Measurements from ENCODE around the gene ACTN2. TPM values are rescaled to one million over a fixed set of nuclear protein-coding genes. Genes with fewer than 3 reads are reported as not detected.

ACTN2 gene
- total and polyA plus RNA-seq, 2 donors (not counting 1 experiment from before 2014, with no cell fraction given): 0.17 to 0.22 TPM

GRCh38 chr1:236720206-236720605 lies 33.9 kb downstream of the ACTN2 start:
- Histone ChIP-seq H3K27me3 (ENCODE audit: control insufficient read depth, insufficient read depth, low read length) (no peaks in the 10 kb centered on the region), H3K9ac (ENCODE audit: insufficient read depth, low read length) (no peak overlapping the region), H3K4me3 (replicated peaks in 1 of 4; ENCODE audit: control extremely low read depth in 1 of 4, insufficient read depth in 1 of 4, low read depth in 3 of 4, low read length in 4 of 4) (no peak overlapping the region), H3K9me3 (ENCODE audit: control insufficient read depth, insufficient read depth, low read depth, low read length) (no peaks in the 10 kb centered on the region), H3K4me1 (ENCODE audit: control insufficient read depth, extremely low read depth, insufficient read depth, low read length) (no peaks in the 10 kb centered on the region), H3K79me2 (ENCODE audit: control insufficient read depth, insufficient read depth, low read length) (no peaks in the 10 kb centered on the region), H3K27ac (ENCODE audit: insufficient read depth, low read length) (no peak overlapping the region), H4K20me1 (ENCODE audit: control insufficient read depth, extremely low read depth, insufficient read depth, low read length) (no peaks in the 10 kb centered on the region), H3K4me2 (ENCODE audit: extremely low read depth, insufficient read depth, low read length) (no peak overlapping the region), H3K36me3 (ENCODE audit: control insufficient read depth, insufficient read depth, low read length) (no peaks in the 10 kb centered on the region), H2AFZ (ENCODE audit: low read length) (no peak overlapping the region)
- DNase-seq (ENCODE audit: low read depth in 2 of 2): no peak
- TF ChIP-seq CTCF (conservative IDR thresholded peaks at IDR 0.05 in 1 of 2, IDR thresholded peaks at IDR 0.05 in 1 of 2; ENCODE audit: low read depth in 1 of 2, low read length in 2 of 2): no peak
- TF ChIP-seq EZH2 (IDR thresholded peaks at IDR 0.05; ENCODE audit: low read length, missing control alignments): no peak

- Histone ChIP-seq H3K79me2 (ENCODE audit: control insufficient read depth, insufficient read depth, low read length) (no peaks in the 10 kb centered on the region), H3K4me3 (replicated peaks in 1 of 4; ENCODE audit: control extremely low read depth in 1 of 4, insufficient read depth in 1 of 4, low read depth in 3 of 4, low read length in 4 of 4) (no peak overlapping the region), H2AFZ (ENCODE audit: low read length) (no peak overlapping the region), H3K36me3 (ENCODE audit: control insufficient read depth, insufficient read depth, low read length) (no peaks in the 10 kb centered on the region), H3K9me3 (ENCODE audit: control insufficient read depth, insufficient read depth, low read depth, low read length) (no peaks in the 10 kb centered on the region), H3K4me1 (ENCODE audit: control insufficient read depth, extremely low read depth, insufficient read depth, low read length) (no peaks in the 10 kb centered on the region), H3K4me2 (ENCODE audit: extremely low read depth, insufficient read depth, low read length) (no peak overlapping the region), H3K27me3 (ENCODE audit: control insufficient read depth, insufficient read depth, low read length) (no peaks in the 10 kb centered on the region), H4K20me1 (ENCODE audit: control insufficient read depth, extremely low read depth, insufficient read depth, low read length) (no peaks in the 10 kb centered on the region), H3K9ac (ENCODE audit: insufficient read depth, low read length) (no peak overlapping the region), H3K27ac (ENCODE audit: insufficient read depth, low read length) (no peak overlapping the region)
- no peak for DNase-seq (ENCODE audit: low read depth in 2 of 2)
- TF ChIP-seq CTCF (conservative IDR thresholded peaks at IDR 0.05 in 1 of 2, IDR thresholded peaks at IDR 0.05 in 1 of 2; ENCODE audit: low read depth in 1 of 2, low read length in 2 of 2): no peak
- TF ChIP-seq EZH2 (IDR thresholded peaks at IDR 0.05; ENCODE audit: low read length, missing control alignments): no peak
Measured at GRCh38 chr1:236720611-236721010, 34.3 kb downstream of the ACTN2 start.

GRCh38 chr1:236724049-236724448 lies 37.8 kb downstream of the ACTN2 start:
- no peak overlapping the region for H3K4me2 ChIP-seq (ENCODE audit: extremely low read depth, insufficient read depth, low read length)
- H2AFZ ChIP-seq (ENCODE audit: low read length): no peak overlapping the region
- no peak for DNase-seq (ENCODE audit: low read depth in 2 of 2)
- no peak overlapping the region for H3K4me3 ChIP-seq (replicated peaks in 1 of 4; ENCODE audit: control extremely low read depth in 1 of 4, insufficient read depth in 1 of 4, low read depth in 3 of 4, low read length in 4 of 4)
- H3K27ac ChIP-seq (ENCODE audit: insufficient read depth, low read length): no peak overlapping the region
- H3K9me3 ChIP-seq (ENCODE audit: control insufficient read depth, insufficient read depth, low read depth, low read length): no peaks in the 10 kb centered on the region
- H3K4me1 ChIP-seq (ENCODE audit: control insufficient read depth, extremely low read depth, insufficient read depth, low read length): no peaks in the 10 kb centered on the region
- no peak overlapping the region for H3K9ac ChIP-seq (ENCODE audit: insufficient read depth, low read length)
- no peaks in the 10 kb centered on the region for H3K27me3 ChIP-seq (ENCODE audit: control insufficient read depth, insufficient read depth, low read length)
- no peaks in the 10 kb centered on the region for H3K36me3 ChIP-seq (ENCODE audit: control insufficient read depth, insufficient read depth, low read length)
- no peaks in the 10 kb centered on the region for H3K79me2 ChIP-seq (ENCODE audit: control insufficient read depth, insufficient read depth, low read length)
- TF ChIP-seq CTCF (conservative IDR thresholded peaks at IDR 0.05 in 1 of 2, IDR thresholded peaks at IDR 0.05 in 1 of 2; ENCODE audit: low read depth in 1 of 2, low read length in 2 of 2): no peak
- TF ChIP-seq EZH2 (IDR thresholded peaks at IDR 0.05; ENCODE audit: low read length, missing control alignments): no peak
- no peaks in the 10 kb centered on the region for H4K20me1 ChIP-seq (ENCODE audit: control insufficient read depth, extremely low read depth, insufficient read depth, low read length)
